GM18526 (cell line): Measurements from ENCODE around the gene IFNA6.

Experiments used
- POLR2A ChIP-seq: IDR thresholded peaks from 3 replicates; pipeline ENCODE4 v1.6.1; 2011; ENCODE audit not compliant: insufficient read length; ENCODE audit errors: extremely low read depth

IFNA6 gene

GRCh38 chr9:21350787-21351186, at the start of gene IFNA6:
Gene IFNA6, minus strand, starts transcription at chr9:21350887. Its CDS starts 0 bp downstream, at chr9:21350887.
- TF ChIP-seq POLR2A, result no peak

- no peak for TF ChIP-seq POLR2A
Measured at GRCh38 chr9:21399956-21400355, 49.3 kb upstream of the IFNA6 start.

- no peak for TF ChIP-seq POLR2A
Measured at GRCh38 chr9:21398955-21399489, 48.3 kb upstream of the IFNA6 start.

- no peak for TF ChIP-seq POLR2A
Measured at GRCh38 chr9:21395778-21396717, 45.4 kb upstream of the IFNA6 start.

- TF ChIP-seq POLR2A, result no peak
Measured at GRCh38 chr9:21392270-21392669, 41.6 kb upstream of the IFNA6 start.

- no peak for TF ChIP-seq POLR2A
Measured at GRCh38 chr9:21385131-21385670, 34.5 kb upstream of the IFNA6 start, which contains the start of gene IFNA2. Gene IFNA2, minus strand, starts transcription at chr9:21385398. Its CDS starts 69 bp downstream, at chr9:21385329.

- TF ChIP-seq POLR2A, result no peak
Measured at GRCh38 chr9:21383627-21384026, 32.9 kb upstream of the IFNA6 start.

- no peak for TF ChIP-seq POLR2A
Measured at GRCh38 chr9:21381448-21382339, 31.0 kb upstream of the IFNA6 start.

- no peak for TF ChIP-seq POLR2A
Measured at GRCh38 chr9:21367957-21368356, 17.3 kb upstream of the IFNA6 start, which contains the start of gene IFNA13. Gene IFNA13, minus strand, starts transcription at chr9:21368057. Its CDS starts 47 bp downstream, at chr9:21368010.

GRCh38 chr9:21362287-21362686, 11.6 kb upstream of the IFNA6 start:
- no peak for TF ChIP-seq POLR2A

- TF ChIP-seq POLR2A, result no peak
Measured at GRCh38 chr9:21357479-21358460, 7.1 kb upstream of the IFNA6 start.

- no peak for TF ChIP-seq POLR2A
Measured at GRCh38 chr9:21348430-21348970, 2.2 kb downstream of the IFNA6 start.

- no peak for TF ChIP-seq POLR2A
Measured at GRCh38 chr9:21340735-21341134, 10.0 kb downstream of the IFNA6 start.

GRCh38 chr9:21336457-21336856, 14.2 kb downstream of the IFNA6 start:
- TF ChIP-seq POLR2A, result no peak
